ENCODE measurements around the gene LETM1.

DNA sequence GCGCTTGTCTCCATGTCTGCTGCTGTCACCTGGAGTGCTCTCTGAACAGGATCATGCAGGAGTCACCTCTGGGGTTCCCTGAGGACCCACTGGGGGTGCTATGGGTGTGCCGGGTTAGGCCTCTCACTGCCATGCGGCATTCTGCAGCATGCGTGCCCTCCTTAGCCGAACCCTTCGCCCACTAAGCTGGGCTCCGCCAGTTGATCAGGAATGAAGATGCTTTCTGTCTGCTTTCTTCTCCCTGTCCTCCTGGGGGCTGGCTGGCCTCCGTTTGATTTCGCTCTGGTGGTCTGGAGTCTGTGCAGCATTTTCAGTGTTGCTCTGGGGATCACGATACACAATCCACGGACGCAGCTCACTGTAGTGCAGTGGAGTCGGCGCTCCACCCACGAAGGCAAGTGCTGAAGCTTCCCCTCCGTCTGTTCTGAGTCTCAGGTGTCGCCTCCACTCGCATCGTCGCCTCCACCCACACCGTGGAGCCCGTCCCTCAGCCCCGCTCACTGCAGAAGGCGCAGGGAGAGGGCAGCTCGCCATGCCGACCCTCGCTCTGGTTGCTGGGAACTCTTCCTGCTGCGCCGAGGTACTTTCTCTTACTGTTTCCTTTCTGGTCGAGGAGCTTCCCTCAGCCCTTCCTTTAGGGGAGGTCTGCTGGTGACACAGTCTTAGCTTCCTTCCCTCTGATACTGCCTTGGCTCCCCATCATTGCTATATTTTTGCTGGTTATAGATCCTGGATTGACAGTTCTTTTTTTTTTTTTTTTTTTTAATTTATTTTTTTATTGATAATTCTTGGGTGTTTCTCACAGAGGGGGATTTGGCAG lies 29.2 kb downstream of the LETM1 start:
- TF ChIP-seq CTCF (IDR thresholded peaks at IDR 0.05 in 4 of 5, conservative IDR thresholded peaks at IDR 0.05 in 1 of 5), result no peak
- TF ChIP-seq POLR2A (IDR thresholded peaks at IDR 0.05), result no peak

All from gastrocnemius medialis (tissue), 4 donors.